ENCODE results near the gene MYO9B. TPM values are rescaled to one million over a fixed set of nuclear protein-coding genes. Genes with fewer than 3 reads are reported as not detected.

MYO9B gene
- total RNA-seq, 6 experiments from 2014 or later, result 25.4 to 38.7 (median 36.0) TPM

- no peak for ATAC-seq
Measured at GRCh38 chr19:17244618-17245534, 169.3 kb downstream of the MYO9B start.

DNA sequence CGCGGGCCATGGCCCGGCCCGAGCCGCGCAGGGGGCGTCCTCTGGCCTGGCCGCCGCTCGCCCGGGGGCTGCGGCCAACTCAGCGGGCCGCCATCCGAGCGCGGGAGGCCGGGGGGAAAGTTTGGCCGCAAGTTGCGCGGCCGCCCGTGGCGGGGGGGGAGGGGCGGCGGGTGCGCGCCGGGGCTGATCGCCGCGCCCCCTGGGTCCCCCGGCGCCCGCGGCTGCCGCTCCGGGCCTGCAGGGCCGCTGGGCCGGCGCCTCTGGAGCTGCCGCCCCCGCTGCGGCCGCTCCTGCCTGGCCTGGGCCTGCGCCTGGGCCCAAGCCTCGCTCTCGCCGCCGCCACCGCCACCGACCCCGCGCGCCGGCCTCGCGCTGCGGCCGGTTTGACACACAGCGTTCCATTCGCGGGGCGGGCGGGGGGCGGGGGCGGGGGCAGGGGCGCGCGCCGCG is 170.0 kb downstream of the MYO9B start, which contains the start of gene NR2F6:
NR2F6 (minus strand) TSS at position 385 of the 450 bp plus-strand sequence. CDS start 699 bp downstream, outside the sequence.
- intact Hi-C loops (cut with DNase I), result no loop called here
- DNase-seq, result no peak
- Histone ChIP-seq H3K9me3 (no peaks in the 10 kb centered on the region), H3K27ac (peak within 1 kb of the TSS; percentile 49 to 83 (median 81)), H3K4me1 (peaks cover 0 to 41% (median 19%) of the 10 kb centered on the region in 4 donors), H3K36me3 (no peaks in the 10 kb centered on the region), H3K27me3 (no peaks in the 10 kb centered on the region), H3K4me3 (peak within 1 kb of the TSS; percentile 83 to 97 (median 96))
- no peak for ATAC-seq
- no CpG with 5 or more reads among the region's 72 CpGs for WGBS (ENCODE audit: insufficient coverage, low coverage, low lambda C conversion rate, missing lambda C conversion rate)
- TF ChIP-seq, protein P1, sequence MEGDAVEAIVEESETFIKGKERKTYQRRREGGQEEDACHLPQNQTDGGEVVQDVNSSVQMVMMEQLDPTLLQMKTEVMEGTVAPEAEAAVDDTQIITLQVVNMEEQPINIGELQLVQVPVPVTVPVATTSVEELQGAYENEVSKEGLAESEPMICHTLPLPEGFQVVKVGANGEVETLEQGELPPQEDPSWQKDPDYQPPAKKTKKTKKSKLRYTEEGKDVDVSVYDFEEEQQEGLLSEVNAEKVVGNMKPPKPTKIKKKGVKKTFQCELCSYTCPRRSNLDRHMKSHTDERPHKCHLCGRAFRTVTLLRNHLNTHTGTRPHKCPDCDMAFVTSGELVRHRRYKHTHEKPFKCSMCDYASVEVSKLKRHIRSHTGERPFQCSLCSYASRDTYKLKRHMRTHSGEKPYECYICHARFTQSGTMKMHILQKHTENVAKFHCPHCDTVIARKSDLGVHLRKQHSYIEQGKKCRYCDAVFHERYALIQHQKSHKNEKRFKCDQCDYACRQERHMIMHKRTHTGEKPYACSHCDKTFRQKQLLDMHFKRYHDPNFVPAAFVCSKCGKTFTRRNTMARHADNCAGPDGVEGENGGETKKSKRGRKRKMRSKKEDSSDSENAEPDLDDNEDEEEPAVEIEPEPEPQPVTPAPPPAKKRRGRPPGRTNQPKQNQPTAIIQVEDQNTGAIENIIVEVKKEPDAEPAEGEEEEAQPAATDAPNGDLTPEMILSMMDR (IDR thresholded peaks at IDR 0.05), result no peak
- TF ChIP-seq POLR2A (IDR thresholded peaks at IDR 0.05), result peak; percentile 55

More at GRCh38 chr19:17244618-17245534, 169.3 kb downstream of the MYO9B start:
- DNase-seq, result peak in 2 of 3 donors; percentile 42 to 66
- Histone ChIP-seq H3K27me3 (no peaks in the 10 kb centered on the region), H3K27ac (peak overlapping the region; percentile 37 to 83 (median 81)), H3K4me3 (peak overlapping the region; percentile 83 to 97 (median 96)), H3K4me1 (peaks cover 0 to 48% (median 22%) of the 10 kb centered on the region in 4 donors), H3K36me3 (no peaks in the 10 kb centered on the region), H3K9me3 (no peaks in the 10 kb centered on the region)
- WGBS (ENCODE audit: insufficient coverage, low coverage, low lambda C conversion rate, missing lambda C conversion rate), result 0% methylated on average over 2 of the region's 100 CpGs
- intact Hi-C loops (cut with DNase I), result no loop called here
- no peak for TF ChIP-seq POLR2A (IDR thresholded peaks at IDR 0.05)
- TF ChIP-seq, protein P1 (IDR thresholded peaks at IDR 0.05), result no peak

GRCh38 chr19:17246681-17247425 is 171.3 kb downstream of the MYO9B start:
- H3K4me1 ChIP-seq, result peaks cover 0 to 30% (median 13%) of the 10 kb centered on the region in 4 donors
- ATAC-seq, result peak; percentile 32 to 64 (median 58)
- no peaks in the 10 kb centered on the region for H3K36me3 ChIP-seq
- peak overlapping the region; percentile 27 to 96 (median 67) for H3K4me3 ChIP-seq
- intact Hi-C loops (cut with DNase I), result no loop called here
- TF ChIP-seq POLR2A (IDR thresholded peaks at IDR 0.05), result no peak
- TF ChIP-seq, protein P1 (IDR thresholded peaks at IDR 0.05), result no peak
- H3K9me3 ChIP-seq, result no peaks in the 10 kb centered on the region
- peak overlapping the region; percentile 30 to 71 (median 49) for H3K27ac ChIP-seq
- peak; percentile 69 to 90 (median 85) for DNase-seq
- no peaks in the 10 kb centered on the region for H3K27me3 ChIP-seq
- WGBS (ENCODE audit: insufficient coverage, low coverage, low lambda C conversion rate, missing lambda C conversion rate), result 3% methylated on average over 8 of the region's 21 CpGs

- Histone ChIP-seq H3K36me3 (no peaks in the 10 kb centered on the region), H3K27me3 (no peaks in the 10 kb centered on the region), H3K4me3 (no peak overlapping the region), H3K9me3 (no peaks in the 10 kb centered on the region), H3K27ac (no peak overlapping the region), H3K4me1 (peaks cover 0 to 17% (median 8%) of the 10 kb centered on the region in 4 donors)
- intact Hi-C loops (cut with DNase I), result no loop called here
- TF ChIP-seq, protein P1 (IDR thresholded peaks at IDR 0.05), result no peak
- no peak for TF ChIP-seq POLR2A (IDR thresholded peaks at IDR 0.05)
- ATAC-seq, result no peak
- no peak for DNase-seq
- WGBS (ENCODE audit: insufficient coverage, low coverage, low lambda C conversion rate, missing lambda C conversion rate), result 58% methylated on average over 4 of the region's 21 CpGs
Measured at GRCh38 chr19:17248011-17248776, 172.6 kb downstream of the MYO9B start.

All from right lobe of liver (tissue), 6 donors.